Lung (tissue), 12 donors: ENCODE data around the gene NIPBL. TPM values are rescaled to one million over a fixed set of nuclear protein-coding genes. Genes with fewer than 3 reads are reported as not detected.

Experiments used
- ATAC-seq: fragments of 200-7000 bp; cut with Tn5 transposase; one replicate; pipeline ENCODE4 v1.9.1; 2020; ENCODE audit warnings: moderate number of reproducible peaks; ENCODE audit not compliant: insufficient read depth, low FRiP score
- DNase-seq, 3 donors: peaks; one replicate each; pipeline ENCODE4 v3.0.0-alpha.2; 2013 to 2017
- H3K27ac ChIP-seq, 2 donors: one replicate each; pipeline ENCODE4 v1.5.1; 2013; ENCODE audit warnings: mild to moderate bottlenecking in 2 of 2, moderate library complexity in 2 of 2, control low read depth in 1 of 2, inconsistent platforms in 1 of 2, low read depth in 1 of 2, low read length in 1 of 2
- H3K27me3 ChIP-seq, 3 donors: one replicate each; pipeline ENCODE4 v1.5.1; 2013; ENCODE audit warnings: low read length in 2 of 3; ENCODE audit not compliant: control insufficient read depth in 3 of 3, insufficient read depth in 3 of 3
- H3K36me3 ChIP-seq, 4 donors: one replicate each; pipeline ENCODE4 v1.5.1; 2013; ENCODE audit warnings: low read length in 4 of 4, mild to moderate bottlenecking in 1 of 4, moderate library complexity in 1 of 4; ENCODE audit not compliant: control insufficient read depth in 4 of 4, insufficient read depth in 4 of 4
- H3K4me1 ChIP-seq, 5 donors: one replicate each; pipeline ENCODE4 v1.5.1; 2013; ENCODE audit warnings: low read length in 5 of 5, mild to moderate bottlenecking in 2 of 5, moderate library complexity in 1 of 5; ENCODE audit not compliant: control insufficient read depth in 5 of 5, insufficient read depth in 5 of 5
- H3K4me3 ChIP-seq: one replicate; pipeline ENCODE4 v1.5.1; 2013; ENCODE audit warnings: mild to moderate bottlenecking, control low read depth, moderate library complexity
- H3K9ac ChIP-seq, 2 donors: one replicate each; pipeline ENCODE4 v1.5.1; 2013; ENCODE audit warnings: low read length in 2 of 2, control low read depth in 1 of 2; ENCODE audit not compliant: insufficient read depth in 1 of 2
- H3K9me3 ChIP-seq, 4 donors: one replicate each; pipeline ENCODE4 v1.5.1; 2013; ENCODE audit warnings: low read length in 3 of 4, mild to moderate bottlenecking in 1 of 4, moderate library complexity in 1 of 4; ENCODE audit not compliant: control insufficient read depth in 4 of 4, insufficient read depth in 3 of 4
- CTCF ChIP-seq: IDR thresholded peaks from 2 replicates; pipeline ENCODE4 v1.5.1; 2012; ENCODE audit warnings: mild to moderate bottlenecking; ENCODE audit errors: control extremely low read depth, extremely low read depth
- WGBS, 2 donors: extraction: QIAGEN DNeasy Blood & Tissue Kit; methylation state at CpG; one replicate each; pipeline ENCODE4 v1.1.7; 2013; 5-methylcytosine and 5-hydroxymethylcytosine counted together
- polyA plus RNA-seq, 2 donors: library from polyadenylated mRNA; stranded (reverse); fragments of 200-250 nt; gene quantifications; one replicate each; pipeline ENCODE4 v1.2.1, GENCODE V29; 2013
- total RNA-seq, 2 donors: library from RNA; depleted of rRNA in 1 of 2; stranded (reverse); fragments of >200 nt in 1 of 2; gene quantifications; one replicate each; pipeline ENCODE4 v1.2.1, GENCODE V29; 2014 to 2021
- donor health status: control.
- donor health status: control.
- donor health status: Bipolar disorder and iron deficiency.
- donor health status: healthy.
- donor health status: DM: yes; HTN: yes; CAD: no.

Gene NIPBL
- total and polyA plus RNA-seq, 4 donors: 13.7 to 124 (median 32.4) TPM

DNA sequence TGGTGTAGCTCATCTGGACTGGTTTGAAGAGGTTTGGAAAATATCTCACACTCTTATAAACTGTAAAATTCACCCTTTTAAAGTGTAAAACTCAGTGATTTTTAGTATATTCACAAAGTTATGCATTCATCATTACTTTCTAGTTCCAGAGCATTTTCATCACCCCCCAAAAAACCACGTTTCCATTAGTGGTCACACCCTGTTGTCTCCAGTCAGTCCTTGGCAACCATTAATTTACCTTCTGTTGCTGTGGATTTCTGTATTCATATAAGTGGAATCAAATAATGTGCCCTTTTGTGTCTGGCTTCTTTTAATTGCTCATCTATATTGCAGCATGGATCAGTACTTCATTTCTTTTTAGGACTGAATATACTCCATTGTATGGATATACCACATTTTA is 18.4 kb downstream of the NIPBL start:
- WGBS, 2 donors: 76 to 78% methylated on average over 1 of the region's 1 CpG
- Histone ChIP-seq H3K9ac (no peak overlapping the region), H3K9me3 (no peaks in the 10 kb centered on the region), H3K4me3 (no peak overlapping the region), H3K27ac (no peak overlapping the region), H3K36me3 (peaks cover 0 to 8% (median 0%) of the 10 kb centered on the region in 4 donors), H3K4me1 (peaks cover 0 to 10% (median 0%) of the 10 kb centered on the region in 5 donors), H3K27me3 (no peaks in the 10 kb centered on the region)
- DNase-seq (no peak), ATAC-seq (no peak)
- no peak for TF ChIP-seq CTCF

DNA sequence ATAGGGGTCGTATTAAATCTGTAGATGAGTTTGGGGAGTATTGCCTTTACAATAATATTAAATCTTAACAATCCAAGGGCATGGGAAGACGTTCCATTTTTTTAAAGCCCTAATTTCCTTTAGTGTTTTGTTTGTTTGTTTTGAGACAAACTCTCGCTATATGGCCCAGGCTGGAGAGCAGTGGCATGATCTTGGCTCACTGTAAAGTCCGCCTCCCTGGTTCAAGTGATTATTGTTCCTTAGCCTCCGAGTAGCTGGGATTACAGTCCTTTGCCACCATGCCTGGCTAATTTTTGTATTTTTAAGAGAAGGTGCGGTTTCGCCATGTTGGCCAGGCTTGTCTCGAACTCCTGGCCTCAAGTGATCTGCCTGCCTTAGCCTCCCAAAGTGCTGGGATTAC is 19.9 kb downstream of the NIPBL start:
- Histone ChIP-seq H3K9ac (no peak overlapping the region), H3K27me3 (no peaks in the 10 kb centered on the region), H3K27ac (no peak overlapping the region), H3K4me3 (no peak overlapping the region), H3K9me3 (peaks cover 0 to 4% (median 0%) of the 10 kb centered on the region in 4 donors), H3K4me1 (peaks cover 0 to 19% (median 0%) of the 10 kb centered on the region in 5 donors), H3K36me3 (peaks cover 0 to 5% (median 0%) of the 10 kb centered on the region in 4 donors)
- TF ChIP-seq CTCF: no peak
- ATAC-seq (no peak), DNase-seq (no peak)
- 95 to 96% methylated on average over 8 of the region's 8 CpGs for WGBS, 2 donors

DNA sequence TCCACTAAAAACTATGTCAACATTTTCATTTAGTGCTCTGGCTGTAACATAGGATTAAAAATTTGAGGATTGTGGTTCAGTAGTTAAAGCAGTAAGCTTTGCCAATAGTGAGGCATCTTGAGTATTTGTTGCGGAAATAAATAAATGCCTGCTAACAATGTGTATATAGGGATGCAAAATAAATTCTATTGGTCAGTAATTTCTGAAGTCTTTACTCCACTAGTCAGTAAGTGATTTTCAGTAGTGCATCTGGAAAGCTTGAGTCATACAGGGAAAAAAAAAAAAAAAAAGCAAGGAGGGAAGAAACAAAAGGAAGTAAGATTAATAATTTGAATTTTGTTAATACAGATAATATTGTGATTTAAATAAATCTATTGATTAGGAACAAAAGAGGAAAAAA is 21.0 kb downstream of the NIPBL start:
- H3K4me1 ChIP-seq: peaks cover 0 to 19% (median 0%) of the 10 kb centered on the region in 5 donors
- ATAC-seq: no peak
- no peak for DNase-seq

More for the DNA sequence above, 21.0 kb downstream of the NIPBL start:
- Histone ChIP-seq H3K4me3 (no peak overlapping the region), H3K27me3 (no peaks in the 10 kb centered on the region), H3K9me3 (peaks cover 0 to 4% (median 2%) of the 10 kb centered on the region in 4 donors), H3K27ac (no peak overlapping the region), H3K9ac (no peak overlapping the region), H3K36me3 (peaks cover 0 to 4% (median 0%) of the 10 kb centered on the region in 4 donors)
- TF ChIP-seq CTCF: no peak
- WGBS, 2 donors: 67 to 88% methylated on average over 1 of the region's 1 CpG
